Activated naive CD8-positive, alpha-beta T cell treated with anti-CD3 and anti-CD28 coated beads for 36 hours (primary cell): ENCODE measurements around the gene SLC5A3. TPM values are rescaled to one million over a fixed set of nuclear protein-coding genes. Genes with fewer than 3 reads are reported as not detected.

Source experiments
- DNase-seq: peaks from one replicate; pipeline ENCODE4 v3.0.0; 2021
- H3K27ac Mint-ChIP-seq: one replicate; pipeline ENCODE4 v1.8.0; 2022; ENCODE audit warnings: mild to moderate bottlenecking, moderate library complexity, mixed read lengths
- H3K27me3 Mint-ChIP-seq: one replicate; pipeline ENCODE4 v1.8.0; 2022; ENCODE audit warnings: mild to moderate bottlenecking, mixed read lengths
- H3K36me3 Mint-ChIP-seq: one replicate; pipeline ENCODE4 v1.8.0; 2021; ENCODE audit warnings: mild to moderate bottlenecking, mixed read lengths
- H3K4me1 Mint-ChIP-seq: one replicate; pipeline ENCODE4 v1.8.0; 2021; ENCODE audit warnings: mixed read lengths
- H3K4me3 Mint-ChIP-seq: one replicate; pipeline ENCODE4 v1.8.0; 2022; ENCODE audit warnings: mild to moderate bottlenecking, moderate library complexity, mixed read lengths
- H3K9me3 Mint-ChIP-seq: one replicate; pipeline ENCODE4 v1.8.0; 2022; ENCODE audit warnings: mixed read lengths
- total RNA-seq, 2 experiments: library from RNA; stranded (reverse); gene quantifications; one replicate each; pipeline ENCODE4 v1.2.3, GENCODE V29; 2021

Gene SLC5A3
- total RNA-seq, result 10 to 100 TPM; 12.4 to 12.7 TPM

DNA sequence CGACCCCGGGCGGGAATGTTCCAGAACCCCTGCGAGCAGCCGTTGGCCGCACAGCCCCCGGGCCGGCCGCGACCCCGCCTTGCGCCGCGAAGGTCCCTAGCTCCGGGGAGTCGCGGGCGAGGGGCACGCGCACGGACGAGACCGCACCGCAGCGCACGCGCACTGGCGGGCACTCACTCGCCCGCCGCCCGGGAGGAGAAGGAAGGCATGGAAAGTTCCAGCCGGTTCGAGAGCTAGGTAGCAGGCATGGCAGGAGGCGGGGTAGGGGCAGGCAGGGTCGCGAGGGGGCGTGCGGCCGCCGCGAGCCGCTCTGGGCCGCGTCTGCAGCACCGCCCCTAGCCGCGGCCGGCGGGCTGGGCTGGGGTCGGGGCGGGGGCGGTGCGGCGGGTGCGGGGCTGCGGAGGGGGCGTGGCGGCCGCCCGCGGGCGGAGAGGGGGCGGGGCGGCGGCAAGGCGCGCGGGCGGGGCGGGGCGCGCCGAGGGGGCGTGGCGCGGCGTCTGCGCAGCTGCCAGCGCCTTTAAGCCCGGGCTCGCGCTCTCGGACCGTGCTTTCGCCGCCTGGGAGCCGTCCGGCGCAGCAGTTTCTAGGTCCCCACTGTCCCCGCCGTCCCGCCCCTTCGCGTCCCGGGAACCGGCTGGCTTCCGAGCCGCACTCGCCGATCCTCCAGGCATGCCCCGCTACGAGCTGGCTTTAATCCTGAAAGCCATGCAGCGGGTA lies at the start of gene SLC5A3, which contains the start of gene MRPS6:
TSS of gene SLC5A3 (plus strand) at position 547 of the 717 bp plus-strand sequence. CDS start 21,621 bp downstream, outside the sequence.
TSS of gene MRPS6 (plus strand) at position 547 of the 717 bp plus-strand sequence. CDS start at position 670, 123 bp downstream.
- Mint-ChIP-seq H3K27me3 (peaks cover 3% of the 10 kb centered on the region), H3K4me3 (peak within 1 kb of the TSS; percentile 92), H3K27ac (peak within 1 kb of the TSS; percentile 90), H3K36me3 (peaks cover 34% of the 10 kb centered on the region), H3K4me1 (peaks cover 34% of the 10 kb centered on the region), H3K9me3 (no peaks in the 10 kb centered on the region)
- DNase-seq, result peak; percentile 76

DNA sequence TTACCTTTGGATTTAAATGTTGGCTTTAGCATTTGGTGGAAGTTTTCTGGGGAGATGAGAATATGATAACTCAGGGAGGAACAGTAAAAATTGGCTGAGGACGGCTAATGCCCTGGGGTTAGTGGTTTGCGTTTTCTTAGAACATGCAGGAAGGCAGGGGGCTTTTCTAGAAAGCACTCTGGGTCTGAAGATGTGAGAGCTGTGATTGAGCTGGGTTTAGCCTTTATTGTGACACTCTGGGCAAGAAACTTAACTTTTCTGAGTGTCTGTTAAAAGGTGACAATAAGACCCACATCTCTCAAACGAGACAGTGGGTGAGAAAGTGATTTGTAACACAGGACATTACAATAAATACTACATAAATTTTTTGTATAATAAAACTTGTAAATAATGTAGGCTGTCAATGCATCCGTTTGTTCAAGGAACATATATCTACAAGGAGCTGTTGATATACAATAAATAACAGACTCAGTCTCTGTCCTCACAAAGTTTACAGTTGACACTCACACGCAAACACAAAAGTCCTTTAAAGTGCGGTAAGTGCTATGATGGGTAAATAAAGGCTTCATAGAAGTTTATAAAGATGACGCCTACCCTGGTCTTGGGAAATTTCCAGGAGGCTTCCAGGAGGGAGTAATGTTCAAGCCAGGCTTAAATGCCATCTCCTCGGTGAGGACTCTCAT lies 49.5 kb upstream of the SLC5A3 start:
- H3K4me1 Mint-ChIP-seq, result peaks cover 12% of the 10 kb centered on the region
- no peaks in the 10 kb centered on the region for H3K27me3 Mint-ChIP-seq
- H3K36me3 Mint-ChIP-seq, result no peaks in the 10 kb centered on the region
- no peak for DNase-seq
- no peaks in the 10 kb centered on the region for H3K9me3 Mint-ChIP-seq
- no peak overlapping the region for H3K27ac Mint-ChIP-seq
- H3K4me3 Mint-ChIP-seq, result no peak overlapping the region

DNA sequence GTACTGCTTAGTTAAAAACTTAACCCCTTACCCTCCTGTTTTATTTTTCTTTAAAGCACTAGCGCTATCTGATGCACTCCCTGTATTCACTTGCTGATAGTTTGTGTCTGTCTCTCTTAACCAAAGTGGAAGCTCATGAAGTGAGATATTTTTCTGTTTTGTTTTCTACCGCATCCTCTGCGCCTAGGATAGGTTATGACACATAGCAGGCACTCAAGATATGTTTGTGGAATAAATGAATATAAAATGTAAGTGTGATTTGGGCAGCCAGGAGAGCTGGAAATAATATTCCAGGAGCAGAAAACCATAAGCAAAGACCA lies 49.0 kb upstream of the SLC5A3 start:
- Mint-ChIP-seq H3K4me3 (no peak overlapping the region), H3K4me1 (peaks cover 12% of the 10 kb centered on the region), H3K36me3 (no peaks in the 10 kb centered on the region), H3K27ac (no peak overlapping the region), H3K9me3 (no peaks in the 10 kb centered on the region), H3K27me3 (no peaks in the 10 kb centered on the region)
- no peak for DNase-seq

DNA sequence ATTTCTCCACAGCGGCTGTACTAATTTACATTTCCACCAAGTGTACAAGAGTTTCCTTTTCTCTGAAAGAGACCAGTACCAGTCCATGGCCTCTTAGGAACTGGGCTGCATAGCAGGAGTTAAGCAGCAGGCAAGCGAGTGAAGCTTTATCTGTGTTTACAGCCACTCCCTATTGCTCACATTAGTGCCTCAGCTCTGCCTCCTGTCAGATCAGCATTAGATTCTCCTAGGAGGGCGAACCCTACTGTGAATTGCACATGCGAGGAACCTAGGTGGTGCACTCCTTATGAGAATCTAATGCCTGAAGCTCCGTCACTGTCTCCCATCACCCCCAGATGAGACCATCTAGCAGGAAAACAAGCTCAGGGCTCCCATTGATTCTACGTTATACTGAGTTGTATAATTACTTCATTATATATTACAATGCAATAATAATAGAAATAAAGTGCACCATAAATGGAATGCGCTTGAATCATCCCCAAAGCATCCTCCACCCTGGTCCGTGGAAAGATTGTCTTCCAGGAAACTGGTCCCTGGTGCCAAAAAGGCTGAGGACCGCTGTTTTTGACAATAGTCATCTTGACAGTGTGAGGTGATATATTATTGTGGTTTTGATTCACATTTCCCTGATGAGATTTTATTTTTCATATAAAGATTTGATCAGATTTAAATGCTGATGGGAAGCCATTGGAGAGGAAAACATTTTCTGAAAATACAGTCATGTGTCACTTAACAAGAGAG lies 45.5 kb upstream of the SLC5A3 start:
- H3K4me3 Mint-ChIP-seq, result no peak overlapping the region
- no peaks in the 10 kb centered on the region for H3K36me3 Mint-ChIP-seq
- H3K27me3 Mint-ChIP-seq, result no peaks in the 10 kb centered on the region
- DNase-seq, result no peak
- H3K27ac Mint-ChIP-seq, result no peak overlapping the region
- peaks cover 15% of the 10 kb centered on the region for H3K4me1 Mint-ChIP-seq
- H3K9me3 Mint-ChIP-seq, result no peaks in the 10 kb centered on the region

DNA sequence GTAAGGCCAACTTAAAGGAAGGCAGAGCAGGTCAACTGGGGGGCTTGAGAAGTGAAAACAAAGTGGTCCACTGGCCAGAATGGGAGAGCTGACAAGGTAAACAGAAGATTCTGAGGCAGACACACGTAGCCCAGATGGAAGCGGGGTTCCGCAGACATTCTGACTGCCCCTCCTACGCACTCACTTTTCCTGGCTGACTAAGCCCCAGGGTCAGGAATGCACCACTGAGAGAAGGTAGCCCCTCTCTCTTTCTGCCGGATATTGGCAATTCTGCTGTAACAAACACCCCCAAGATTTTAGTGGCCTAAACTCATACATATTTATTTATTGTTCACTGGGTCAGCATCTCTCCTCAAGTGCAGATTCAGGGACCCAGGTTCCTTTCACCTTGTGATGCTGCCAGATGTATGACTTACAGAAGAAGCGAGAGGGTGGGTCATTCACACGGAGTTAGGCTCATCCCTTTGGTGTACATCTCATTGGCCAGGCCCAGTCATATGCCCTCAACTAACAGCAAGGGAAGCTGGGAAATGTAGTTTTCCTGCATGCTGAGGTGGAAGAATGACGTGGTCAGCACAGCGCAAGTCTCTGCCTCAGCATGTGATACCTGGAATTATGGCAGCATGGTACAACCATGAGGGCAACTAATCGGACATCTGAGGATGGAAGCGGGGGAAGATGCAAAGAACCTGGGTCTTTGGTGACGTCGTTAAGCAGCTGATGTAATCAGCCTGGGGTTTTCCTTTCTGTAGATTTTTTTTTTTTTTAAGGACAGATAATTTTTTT lies 43.4 kb upstream of the SLC5A3 start:
- no peak overlapping the region for H3K4me3 Mint-ChIP-seq

DNA sequence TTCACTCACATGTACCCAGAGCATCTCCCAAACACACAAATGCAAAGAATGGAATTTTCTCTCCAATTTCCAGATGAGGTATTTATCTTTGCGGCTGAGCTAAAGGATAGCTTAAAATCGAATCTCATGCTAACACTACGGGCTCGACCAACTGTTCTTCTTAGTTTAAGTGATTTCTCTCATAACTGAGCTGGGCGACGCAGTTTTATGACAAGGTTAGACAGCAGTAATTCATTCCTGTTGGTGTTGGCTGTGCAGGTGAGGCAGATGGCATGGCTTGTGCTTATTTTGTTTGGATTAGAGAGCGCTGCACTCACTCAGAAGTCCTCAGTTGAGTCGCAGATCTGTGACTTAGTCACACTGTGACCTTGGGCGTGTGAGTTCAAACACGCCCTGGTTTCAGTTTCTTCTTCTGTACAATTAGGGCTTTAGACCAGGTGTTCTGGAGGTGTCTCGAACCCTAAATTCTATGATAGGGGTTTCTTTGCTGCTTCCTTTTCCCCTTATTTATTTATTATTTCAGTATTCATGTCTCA lies 41.5 kb upstream of the SLC5A3 start:
- Mint-ChIP-seq H3K9me3 (no peaks in the 10 kb centered on the region), H3K36me3 (no peaks in the 10 kb centered on the region), H3K4me1 (peaks cover 15% of the 10 kb centered on the region), H3K27ac (no peak overlapping the region), H3K4me3 (no peak overlapping the region), H3K27me3 (no peaks in the 10 kb centered on the region)
- DNase-seq, result peak; percentile 8

More for the DNA sequence above, 43.4 kb upstream of the SLC5A3 start:
- Mint-ChIP-seq H3K27me3 (no peaks in the 10 kb centered on the region), H3K4me1 (peaks cover 15% of the 10 kb centered on the region), H3K36me3 (no peaks in the 10 kb centered on the region), H3K9me3 (no peaks in the 10 kb centered on the region), H3K27ac (peak overlapping the region; percentile 91)
- peak; percentile 51 for DNase-seq

DNA sequence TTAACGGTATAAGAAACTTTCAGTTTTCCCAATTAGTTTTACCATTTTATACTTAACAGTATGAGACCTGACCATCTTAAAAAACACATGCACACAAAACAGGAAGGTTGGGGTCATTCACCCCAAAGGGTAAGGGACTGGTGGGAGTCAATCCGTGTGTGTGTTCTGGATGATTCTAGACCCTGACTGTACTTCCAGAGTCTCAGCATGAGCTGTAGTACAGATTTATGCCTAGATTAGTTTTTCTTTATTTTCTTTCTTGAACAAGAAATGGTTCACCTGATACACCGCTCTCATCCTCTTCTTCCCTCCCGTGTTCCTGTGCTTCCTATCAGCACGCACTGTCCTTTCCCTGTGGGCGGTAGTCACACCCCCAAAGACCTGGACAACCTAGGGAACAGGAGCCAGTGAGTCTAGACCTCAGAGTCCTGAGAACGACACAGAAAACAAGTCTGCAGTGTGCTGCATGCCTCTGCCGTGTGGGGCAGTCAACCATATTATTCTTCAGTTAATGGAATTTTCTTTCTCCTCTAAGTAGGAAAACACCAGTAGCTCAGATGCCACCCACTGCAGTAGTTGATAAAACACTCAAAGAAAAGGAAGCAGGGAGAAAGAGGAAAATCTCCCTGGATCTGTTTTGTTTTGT lies 38.9 kb upstream of the SLC5A3 start:
- H3K9me3 Mint-ChIP-seq, result no peaks in the 10 kb centered on the region
- no peak overlapping the region for H3K4me3 Mint-ChIP-seq
- peaks cover 15% of the 10 kb centered on the region for H3K4me1 Mint-ChIP-seq
- DNase-seq, result no peak
- no peaks in the 10 kb centered on the region for H3K36me3 Mint-ChIP-seq
- no peak overlapping the region for H3K27ac Mint-ChIP-seq
- H3K27me3 Mint-ChIP-seq, result no peaks in the 10 kb centered on the region

DNA sequence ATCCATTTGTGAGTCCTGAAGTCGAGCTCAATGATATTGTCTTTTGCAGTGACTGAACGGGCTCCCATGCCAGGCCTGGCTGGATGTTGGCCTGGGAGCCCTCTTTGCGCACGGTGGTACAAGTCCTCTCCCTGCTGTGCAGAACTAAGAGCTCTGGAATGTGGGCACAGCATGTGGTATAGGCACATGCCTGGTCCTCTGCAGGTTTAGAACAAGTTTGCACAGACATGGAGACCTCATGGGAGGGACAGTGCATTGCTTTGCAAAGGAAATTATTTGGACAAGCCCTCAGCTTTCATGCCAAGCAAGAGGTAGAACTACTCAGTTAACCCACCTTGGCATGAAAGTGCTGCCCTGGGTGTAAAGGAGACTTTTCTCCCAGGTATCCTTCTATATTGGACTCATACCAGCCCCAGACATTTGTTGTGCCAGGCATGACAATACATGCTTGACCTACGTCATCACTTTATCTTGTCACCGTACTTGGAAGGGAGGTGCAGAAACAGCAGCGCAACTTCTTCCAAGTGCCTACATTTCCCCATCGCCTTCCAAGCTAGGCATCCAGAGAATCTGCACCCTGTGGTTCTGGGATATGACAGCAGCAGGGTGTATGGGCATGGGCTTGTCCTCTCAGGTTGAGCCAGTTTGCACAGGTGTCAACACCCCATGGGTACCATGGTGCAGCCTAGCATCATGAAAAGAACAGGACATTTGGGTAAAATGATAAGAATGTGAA lies 37.6 kb upstream of the SLC5A3 start:
- H3K4me1 Mint-ChIP-seq, result peaks cover 10% of the 10 kb centered on the region
- no peak overlapping the region for H3K27ac Mint-ChIP-seq
- DNase-seq, result no peak
- H3K36me3 Mint-ChIP-seq, result no peaks in the 10 kb centered on the region
- H3K4me3 Mint-ChIP-seq, result no peak overlapping the region
- no peaks in the 10 kb centered on the region for H3K9me3 Mint-ChIP-seq
- H3K27me3 Mint-ChIP-seq, result no peaks in the 10 kb centered on the region

DNA sequence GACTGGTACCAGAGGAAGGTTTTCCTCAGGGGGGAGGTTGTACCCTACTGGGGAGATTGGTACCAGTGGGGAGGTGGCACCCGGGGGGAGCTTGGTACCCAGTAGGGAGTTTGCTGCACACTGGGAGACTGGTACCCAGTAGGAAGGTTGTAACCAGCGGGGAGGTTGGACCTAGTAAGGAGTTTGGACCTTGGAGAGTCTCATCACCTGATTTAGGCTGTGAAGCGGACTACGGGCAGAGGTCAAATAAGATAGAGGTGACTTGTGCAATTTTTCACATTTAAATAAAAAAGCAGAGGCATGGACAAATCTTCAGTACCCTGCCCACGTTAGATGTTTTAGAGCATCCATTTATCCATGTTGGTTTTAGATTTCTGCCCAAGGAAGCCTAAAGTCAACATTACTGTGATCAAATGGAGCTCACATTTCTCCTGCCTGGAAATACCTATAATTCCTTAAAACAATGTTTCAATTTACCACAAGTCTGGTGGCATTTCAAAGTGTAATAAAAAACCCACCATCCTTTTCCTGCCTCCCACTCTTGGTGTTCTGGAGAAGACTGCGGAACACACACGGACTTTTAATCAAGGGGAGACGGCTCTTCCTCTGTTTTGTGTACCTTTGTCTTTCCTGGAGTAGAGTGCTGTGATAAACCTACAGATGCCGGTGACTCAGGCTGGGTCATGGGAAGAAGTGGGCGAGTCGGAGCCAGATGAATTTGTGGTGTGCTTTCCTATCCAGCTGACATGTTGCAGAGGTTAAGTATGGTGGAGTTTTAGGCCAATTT lies 36.2 kb upstream of the SLC5A3 start:
- no peak for DNase-seq
- peaks cover 5% of the 10 kb centered on the region for H3K4me1 Mint-ChIP-seq
- H3K4me3 Mint-ChIP-seq, result no peak overlapping the region
- no peaks in the 10 kb centered on the region for H3K36me3 Mint-ChIP-seq
- H3K9me3 Mint-ChIP-seq, result no peaks in the 10 kb centered on the region
- no peak overlapping the region for H3K27ac Mint-ChIP-seq
- H3K27me3 Mint-ChIP-seq, result no peaks in the 10 kb centered on the region

DNA sequence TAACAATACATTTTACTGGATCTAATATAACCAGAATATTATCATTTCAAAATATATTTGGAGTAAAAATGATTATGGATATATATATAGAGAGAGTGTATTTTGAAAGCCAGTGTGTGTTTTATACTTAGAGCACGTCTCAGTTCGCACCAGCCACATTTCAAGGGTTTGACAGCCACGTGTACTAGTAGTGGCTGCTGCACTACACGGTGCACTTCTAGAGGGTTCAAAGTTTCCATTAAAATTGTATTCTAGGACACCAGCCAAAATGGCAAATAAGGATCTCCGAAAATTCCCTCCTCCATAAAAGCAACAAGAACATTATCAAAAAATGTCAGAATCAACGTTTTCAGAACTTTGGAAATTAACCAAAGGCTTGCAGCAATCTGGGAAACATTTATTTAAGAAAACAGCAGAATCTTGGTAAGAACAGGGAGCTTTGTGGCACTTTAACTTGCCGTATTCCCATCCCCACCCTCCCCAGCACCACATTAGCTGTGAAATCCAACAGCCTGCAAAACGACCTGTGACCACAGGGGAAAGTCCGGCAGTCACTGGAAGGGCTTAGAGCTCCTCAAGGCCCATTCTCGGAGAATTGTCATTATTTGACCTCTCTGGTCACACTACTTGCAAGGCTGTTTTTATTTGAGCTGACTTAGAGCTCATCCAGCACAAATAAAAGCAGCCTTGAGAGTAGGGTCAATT lies 33.5 kb upstream of the SLC5A3 start:
- Mint-ChIP-seq H3K27ac (no peak overlapping the region), H3K4me3 (no peak overlapping the region), H3K9me3 (no peaks in the 10 kb centered on the region), H3K36me3 (peaks cover 2% of the 10 kb centered on the region), H3K27me3 (no peaks in the 10 kb centered on the region), H3K4me1 (peaks cover 5% of the 10 kb centered on the region)
- DNase-seq, result no peak

DNA sequence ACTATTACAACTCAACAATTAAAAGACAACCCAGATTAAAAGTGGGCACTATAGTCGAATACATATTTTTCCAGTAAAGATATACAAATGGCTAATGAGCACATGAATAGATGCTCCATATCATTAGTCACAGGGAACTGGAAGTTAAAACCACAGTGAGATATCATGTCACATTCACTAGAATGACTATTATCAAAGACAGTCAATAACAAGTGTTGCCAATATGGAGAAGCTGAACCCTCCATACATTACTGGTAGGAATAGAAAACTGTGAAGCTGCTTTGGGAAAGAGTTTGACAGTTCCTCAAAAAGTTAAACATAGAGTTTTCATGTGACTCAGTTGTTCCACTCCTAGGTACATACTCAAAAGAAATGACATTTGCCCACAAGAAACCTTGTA lies 30.6 kb upstream of the SLC5A3 start:
- no peak for DNase-seq
- no peak overlapping the region for H3K4me3 Mint-ChIP-seq
- no peaks in the 10 kb centered on the region for H3K9me3 Mint-ChIP-seq
- H3K27ac Mint-ChIP-seq, result no peak overlapping the region
- H3K36me3 Mint-ChIP-seq, result peaks cover 2% of the 10 kb centered on the region
- peaks cover 7% of the 10 kb centered on the region for H3K4me1 Mint-ChIP-seq
- no peaks in the 10 kb centered on the region for H3K27me3 Mint-ChIP-seq

DNA sequence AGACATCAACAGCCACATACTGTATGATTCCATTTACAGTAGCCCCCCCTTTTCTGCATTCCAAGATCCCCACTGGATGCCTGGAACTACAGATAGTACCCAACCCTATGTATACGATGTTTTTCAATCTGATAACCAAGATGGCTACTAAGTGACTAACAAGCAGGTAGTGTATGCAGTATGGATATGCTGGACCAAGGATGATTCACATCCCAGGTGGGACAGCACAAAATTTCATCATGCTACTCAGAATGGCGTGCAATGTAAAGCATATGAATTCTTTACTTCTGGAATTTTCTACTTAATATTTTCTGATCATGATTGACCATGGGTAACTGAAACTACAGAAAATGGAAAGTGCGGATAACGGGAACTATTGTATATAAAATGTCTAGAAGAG lies 30.0 kb upstream of the SLC5A3 start:
- Mint-ChIP-seq H3K9me3 (no peaks in the 10 kb centered on the region), H3K36me3 (peaks cover 2% of the 10 kb centered on the region), H3K4me1 (peaks cover 7% of the 10 kb centered on the region), H3K27me3 (no peaks in the 10 kb centered on the region), H3K4me3 (no peak overlapping the region), H3K27ac (no peak overlapping the region)
- no peak for DNase-seq

DNA sequence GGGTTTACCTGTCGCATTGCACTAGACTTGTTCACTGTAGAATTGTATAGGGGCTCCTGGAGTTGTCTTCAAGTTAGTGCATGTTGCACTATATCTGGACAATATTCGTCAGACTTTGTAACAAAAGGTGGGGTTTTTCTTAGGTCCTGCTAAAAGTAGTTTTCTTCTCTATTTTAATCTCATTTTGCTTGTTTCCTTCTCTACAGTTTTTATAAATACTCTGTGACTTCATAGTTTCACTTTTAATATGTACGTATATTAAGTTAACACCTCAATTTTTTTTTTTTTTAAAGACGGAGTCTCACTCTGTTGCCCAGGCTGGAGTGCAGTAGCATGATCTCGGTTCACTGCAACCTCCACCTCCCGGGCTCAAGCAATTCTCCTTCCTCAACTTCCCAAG lies 26.5 kb upstream of the SLC5A3 start:
- Mint-ChIP-seq H3K9me3 (peaks cover 2% of the 10 kb centered on the region), H3K27me3 (no peaks in the 10 kb centered on the region), H3K4me3 (no peak overlapping the region), H3K36me3 (peaks cover 2% of the 10 kb centered on the region), H3K27ac (no peak overlapping the region), H3K4me1 (peaks cover 7% of the 10 kb centered on the region)
- DNase-seq, result no peak
